Stimulated activated CD4-positive, alpha-beta T cell treated with anti-CD3 and anti-CD28 coated beads, TNF-alpha, amount 100 ng/mL, for 1 hour (primary cell): ENCODE data around the gene DOCK9.

Source experiments
- DNase-seq, 3 donors: peaks; one replicate each; pipeline ENCODE4 v3.0.0-alpha.2; 2020; ENCODE audit warnings: low read depth in 3 of 3, low spot score in 1 of 3

DOCK9 gene

GRCh38 chr13:98976338-98976737 is 1.5 kb downstream of the DOCK9 start:
- DNase-seq = no peak

- no peak for DNase-seq
Measured at GRCh38 chr13:98975822-98976261, 2.0 kb downstream of the DOCK9 start.

- no peak for DNase-seq
Measured at GRCh38 chr13:98974053-98974452, 3.8 kb downstream of the DOCK9 start.

DNA sequence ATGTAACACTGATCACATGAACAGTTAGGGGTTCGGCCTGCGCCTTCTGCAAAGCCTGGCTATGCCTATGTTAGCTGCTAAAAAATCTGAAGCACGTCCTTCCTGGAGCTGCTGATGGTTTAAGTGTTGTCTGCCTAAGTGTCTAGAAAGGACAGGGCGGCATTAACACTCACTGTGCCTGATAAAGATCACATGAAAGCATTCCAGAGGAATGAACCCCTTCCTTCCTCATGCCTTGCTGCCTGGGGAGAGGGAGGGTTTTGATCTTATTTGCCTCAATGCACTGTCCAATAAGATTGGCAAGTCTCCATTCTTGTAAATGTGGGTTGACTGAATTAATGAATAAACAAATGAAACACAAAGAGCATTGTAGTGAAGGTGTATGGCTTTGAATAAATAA is 5.2 kb downstream of the DOCK9 start:
- DNase-seq = no peak

- no peak for DNase-seq
Measured at GRCh38 chr13:98972059-98972458, 5.8 kb downstream of the DOCK9 start.

- no peak for DNase-seq
Measured at GRCh38 chr13:98970330-98970729, 7.5 kb downstream of the DOCK9 start.

- DNase-seq = no peak
Measured at GRCh38 chr13:98967491-98967890, 10.4 kb downstream of the DOCK9 start.

DNA sequence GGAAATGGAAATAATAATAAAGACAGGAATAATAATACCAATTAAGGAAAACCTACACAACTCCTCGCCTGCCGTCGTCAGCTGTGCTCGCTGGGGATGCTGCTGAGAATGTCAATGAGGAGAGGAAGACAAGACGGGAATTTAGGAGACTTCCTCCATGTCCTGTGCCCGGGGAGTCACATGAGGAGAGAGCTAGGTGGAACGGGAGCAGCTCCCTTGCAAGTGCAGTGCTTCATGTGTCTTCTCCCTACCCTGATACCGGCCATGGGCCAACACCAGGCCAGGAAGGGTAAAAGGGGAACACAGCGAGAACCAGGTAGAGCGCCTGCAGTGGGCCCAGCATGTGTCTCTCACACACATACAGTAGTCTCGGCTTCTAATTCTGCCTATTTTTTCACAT is 11.8 kb downstream of the DOCK9 start:
- DNase-seq = no peak

- DNase-seq = no peak
Measured at GRCh38 chr13:98965325-98965724, 12.5 kb downstream of the DOCK9 start.

GRCh38 chr13:98963917-98964316 is 13.9 kb downstream of the DOCK9 start:
- DNase-seq = no peak

DNA sequence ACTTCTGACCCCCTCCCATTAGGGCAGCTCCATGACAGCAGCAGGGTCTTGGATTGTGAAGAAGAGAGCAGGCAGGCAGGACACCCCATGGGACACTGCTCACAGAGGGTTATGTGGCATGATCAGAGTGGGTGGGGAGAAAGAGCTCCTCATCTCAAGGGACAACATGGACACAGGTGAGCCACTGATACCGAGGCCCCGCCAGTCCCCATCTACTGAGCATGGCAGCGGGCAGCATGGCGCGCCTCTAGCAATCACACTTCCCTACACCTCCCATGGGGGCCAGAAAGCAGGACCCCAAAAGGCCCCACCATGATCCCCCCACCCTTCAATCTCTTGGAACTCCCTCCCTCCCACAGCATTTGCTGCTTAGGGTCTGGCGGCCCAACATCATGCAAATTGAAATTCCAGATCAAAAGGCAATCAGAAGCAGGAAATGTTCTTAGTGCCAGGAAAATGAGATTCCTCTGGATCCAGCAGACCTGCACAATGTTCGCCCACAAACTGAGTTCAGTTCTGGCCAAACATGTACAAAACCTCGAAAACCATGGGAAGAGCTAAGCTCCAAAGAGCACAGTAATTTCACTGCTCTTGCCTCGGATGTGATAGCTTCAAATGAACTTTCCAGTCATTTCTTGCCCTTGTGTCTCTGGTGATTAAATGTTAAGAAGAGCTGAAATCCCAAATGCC is 14.8 kb downstream of the DOCK9 start:
- no peak for DNase-seq

- DNase-seq = no peak
Measured at GRCh38 chr13:98961503-98962105, 16.3 kb downstream of the DOCK9 start.

DNA sequence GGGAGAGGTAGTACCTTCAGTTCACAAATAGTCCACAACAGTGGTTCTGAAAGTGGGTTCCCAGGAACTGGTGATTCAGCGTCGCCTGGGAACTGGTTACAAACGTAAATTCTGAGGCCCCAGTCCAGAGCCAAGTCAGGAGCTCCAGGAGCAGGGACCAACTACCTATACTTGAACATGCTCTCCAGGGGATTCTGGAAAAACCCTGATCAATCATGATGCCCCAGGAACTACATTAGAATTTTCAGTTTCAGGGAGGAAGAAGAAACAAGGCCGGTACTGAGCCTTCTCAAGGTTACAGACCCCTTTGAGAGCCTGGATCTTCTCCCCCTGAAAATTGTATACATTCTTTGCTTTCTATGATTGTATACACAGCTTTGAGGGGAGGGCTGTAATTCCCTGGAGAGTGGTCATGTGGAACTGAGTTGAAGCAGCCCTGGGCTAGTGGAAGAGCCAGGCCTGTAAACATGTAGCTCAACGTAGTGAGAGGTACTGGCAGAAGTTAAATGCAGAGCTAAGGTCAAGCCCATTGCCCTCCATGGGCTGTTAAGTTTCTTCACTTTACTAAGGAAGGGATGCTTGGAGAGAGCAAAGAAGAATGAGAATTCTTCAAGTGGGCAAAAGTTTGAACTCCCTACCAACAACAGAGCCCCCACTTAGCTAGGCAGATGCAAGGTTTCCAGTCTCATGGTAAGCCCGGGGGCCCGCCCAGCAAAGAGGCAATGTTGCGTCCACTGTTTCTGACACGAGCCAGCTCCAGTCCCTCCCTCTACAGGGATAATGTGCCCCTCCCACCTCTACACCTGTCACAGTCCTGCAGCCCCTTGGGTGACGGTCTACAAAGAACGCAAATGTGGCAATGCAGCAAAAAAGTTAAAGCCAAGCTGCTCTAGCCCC is 17.0 kb downstream of the DOCK9 start:
- DNase-seq = no peak

DNA sequence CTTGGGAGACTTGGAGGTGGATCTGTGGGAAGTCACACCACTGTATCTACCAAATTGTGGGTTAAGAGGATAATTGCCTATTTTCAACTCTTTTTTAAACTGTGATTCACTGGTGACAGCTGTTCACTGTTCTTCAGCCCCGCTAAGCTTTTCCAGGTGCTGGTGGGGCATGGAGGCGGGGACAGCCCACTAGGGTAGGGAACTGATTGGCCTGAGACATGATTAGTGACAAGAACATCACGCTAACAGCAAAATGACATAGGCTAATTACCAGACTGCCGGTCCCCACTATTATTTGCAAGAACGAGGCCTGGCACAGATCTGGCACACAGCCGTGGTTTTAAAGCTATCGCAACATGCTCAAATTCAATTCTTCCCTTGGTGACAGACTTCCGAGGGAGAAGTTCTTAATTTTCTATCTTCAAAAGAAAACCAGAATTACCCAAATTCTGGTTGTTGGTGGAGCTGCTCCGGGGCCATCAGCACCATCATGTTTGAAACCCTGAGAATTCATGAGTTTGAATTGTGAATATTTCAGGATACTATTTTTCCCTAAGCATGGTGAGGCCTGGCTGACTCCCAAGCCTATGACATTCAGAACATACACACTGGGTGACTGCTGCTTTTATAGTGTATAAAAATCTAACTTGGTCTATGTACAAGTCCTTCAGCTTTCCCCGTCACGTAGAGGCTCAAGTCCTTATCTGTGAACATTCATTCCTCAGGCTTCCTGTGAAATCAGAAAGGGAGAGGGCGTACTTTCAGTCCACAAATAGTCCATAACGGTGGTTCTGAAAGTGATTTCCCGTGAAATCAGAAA is 17.9 kb downstream of the DOCK9 start:
- DNase-seq = no peak

GRCh38 chr13:98959291-98959690 is 18.6 kb downstream of the DOCK9 start:
- no peak for DNase-seq

GRCh38 chr13:98958443-98958794 is 19.4 kb downstream of the DOCK9 start:
- DNase-seq = no peak

DNA sequence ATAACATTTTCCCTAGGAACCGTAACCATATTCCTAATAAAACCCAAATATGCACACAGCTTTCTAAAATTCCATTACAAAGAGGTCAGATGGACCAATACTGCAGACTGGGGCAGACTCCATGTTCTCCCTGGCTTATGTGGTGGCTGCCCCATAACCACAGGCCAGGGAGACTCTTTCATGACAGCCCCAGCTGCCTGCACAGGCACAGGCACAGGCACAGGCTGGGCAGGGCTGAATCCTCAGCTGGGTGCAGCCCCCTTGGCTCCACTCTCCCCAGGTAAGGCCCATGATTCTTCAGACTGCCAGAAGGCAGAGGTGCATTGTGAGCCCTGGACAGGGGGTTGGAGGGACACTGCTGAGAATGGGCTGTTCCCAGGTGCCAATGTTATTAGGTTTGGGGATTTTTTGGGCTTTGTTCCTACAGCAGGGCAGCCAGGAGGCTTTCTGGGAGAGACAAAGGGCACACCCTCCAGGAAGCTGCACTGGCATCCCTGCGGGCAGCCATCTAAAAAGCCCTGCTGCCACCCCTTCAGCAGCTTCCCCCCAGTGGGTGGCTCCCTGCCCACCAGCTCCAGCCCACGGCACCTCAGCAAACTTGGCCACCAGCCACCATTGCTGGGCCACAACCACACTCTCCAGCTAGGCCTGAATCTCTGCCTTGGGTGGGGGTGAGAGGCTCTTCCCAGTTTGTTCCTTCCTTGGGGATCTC is 20.0 kb downstream of the DOCK9 start:
- DNase-seq = no peak

GRCh38 chr13:98955336-98955735 is 22.5 kb downstream of the DOCK9 start:
- no peak for DNase-seq

DNA sequence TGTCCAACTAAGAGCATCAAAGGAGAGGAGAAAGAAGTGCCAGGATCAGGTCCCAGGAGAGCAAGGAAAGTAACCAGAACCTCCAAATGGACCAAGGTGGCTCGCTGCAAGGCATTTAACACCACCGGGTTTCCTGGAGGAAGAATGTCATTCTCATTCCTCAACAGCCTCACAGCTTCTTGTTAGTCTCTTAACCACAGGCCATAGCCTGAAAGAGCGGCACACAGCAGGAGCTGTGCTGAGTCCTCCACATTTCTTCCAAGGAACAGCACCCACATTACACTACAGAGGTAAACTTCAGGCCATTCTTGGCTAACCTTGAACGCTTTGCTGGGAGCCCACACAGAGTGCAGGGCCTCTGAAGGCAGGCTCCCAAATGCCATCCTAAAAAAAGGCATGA is 23.6 kb downstream of the DOCK9 start:
- DNase-seq = no peak

- no peak for DNase-seq
Measured at GRCh38 chr13:98951266-98951665, 26.6 kb downstream of the DOCK9 start.

GRCh38 chr13:98950705-98951104 is 27.2 kb downstream of the DOCK9 start:
- no peak for DNase-seq
